Measurements from ENCODE around the gene SND1. TPM values are rescaled to one million over a fixed set of nuclear protein-coding genes. Genes with fewer than 3 reads are reported as not detected.

The SND1 gene
- total RNA-seq, 3 donors from 2014 or later = 260 to 267 (median 267) TPM

DNA sequence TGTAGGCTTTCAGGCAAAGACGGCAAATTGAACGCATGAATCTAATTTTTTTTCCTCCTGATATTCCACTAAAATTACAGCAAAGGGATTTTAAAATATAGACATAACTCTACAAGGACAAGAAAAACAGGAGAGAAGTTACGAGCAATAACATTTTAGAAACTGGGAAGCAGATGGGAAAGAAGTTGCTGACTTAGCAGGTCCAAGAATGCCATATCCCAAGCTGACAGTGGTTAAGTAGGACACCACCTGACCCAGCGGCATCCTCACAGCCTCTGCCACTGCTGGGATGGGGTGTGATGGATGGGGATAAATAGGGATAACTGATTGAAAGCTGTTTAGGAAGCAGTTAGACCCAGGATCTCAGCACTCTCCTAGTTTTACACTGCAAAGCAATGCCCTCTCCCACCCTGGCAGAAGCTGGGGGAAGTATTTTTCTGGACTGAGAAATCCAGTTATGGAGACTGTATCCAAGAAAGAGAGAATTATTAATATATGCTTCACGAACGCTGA lies 489.7 kb downstream of the SND1 start:
- no peak overlapping the region for H3K4me3 Mint-ChIP-seq
- H3K4me1 Mint-ChIP-seq (ENCODE audit: low read depth) = no peaks in the 10 kb centered on the region
- peaks cover 20% of the 10 kb centered on the region for H3K27me3 Mint-ChIP-seq (ENCODE audit: low read depth)
- peaks cover 14% of the 10 kb centered on the region for H3K9me3 Mint-ChIP-seq
- DNase-seq = no peak
- peaks cover 2% of the 10 kb centered on the region for H3K36me3 Mint-ChIP-seq (ENCODE audit: insufficient read depth)
- ATAC-seq = no peak

Other genes starting within 250 kb of the SND1 start
- gene GCC1, start 66.6 kb upstream of the SND1 start, total RNA-seq = 10 to 100 TPM; 16.2 to 19.1 (median 18.5) TPM
- gene ARF5, start 63.8 kb upstream of the SND1 start, total RNA-seq = 100 to 1,000 TPM in 2 of 3 donors, 10 to 100 TPM in 1; 94.0 to 116 (median 104) TPM
- gene FSCN3, start 58.5 kb upstream of the SND1 start, total RNA-seq = 1 to 10 TPM; 1.2 to 2.2 (median 1.7) TPM
- not detected for gene PAX4, start 34.1 kb upstream of the SND1 start, total RNA-seq